H9 (cell line): ENCODE measurements around the gene OR51B6. TPM values are rescaled to one million over a fixed set of nuclear protein-coding genes. Genes with fewer than 3 reads are reported as not detected.

Source experiments
- DNase-seq: peaks from one replicate; pipeline ENCODE4 v3.0.0-alpha.2; 2017
- H2AFZ ChIP-seq: one replicate; pipeline ENCODE4 v1.6.1; 2013; ENCODE audit warnings: mild to moderate bottlenecking, low read length, control low read depth, moderate library complexity
- H2AK5ac ChIP-seq: 2 replicates; pipeline ENCODE4 v1.6.1; 2013; ENCODE audit warnings: low read length, control low read depth, mixed read lengths; ENCODE audit not compliant: insufficient read length
- H2BK120ac ChIP-seq: one replicate; pipeline ENCODE4 v1.6.1; 2013; ENCODE audit warnings: low read depth, mild to moderate bottlenecking, low read length, control low read depth, inconsistent platforms; ENCODE audit not compliant: poor library complexity, severe bottlenecking
- H2BK12ac ChIP-seq: 2 replicates; pipeline ENCODE4 v1.6.1; 2013; ENCODE audit warnings: low read length, control low read depth, mixed read lengths, low read depth; ENCODE audit not compliant: insufficient read length
- H2BK15ac ChIP-seq: 2 replicates; pipeline ENCODE4 v1.6.1; 2013; ENCODE audit warnings: low read depth, low read length, control low read depth
- H2BK20ac ChIP-seq: one replicate; pipeline ENCODE4 v1.6.1; 2013; ENCODE audit warnings: low read depth, mild to moderate bottlenecking, low read length, control low read depth, inconsistent platforms; ENCODE audit not compliant: poor library complexity, severe bottlenecking
- H2BK5ac ChIP-seq: 2 replicates; pipeline ENCODE4 v1.6.1; 2013; ENCODE audit warnings: low read length, control low read depth, mixed read lengths; ENCODE audit not compliant: insufficient read length
- H3K14ac ChIP-seq: 2 replicates; pipeline ENCODE4 v1.6.1; 2013; ENCODE audit warnings: low read length, control low read depth; ENCODE audit not compliant: insufficient read depth
- H3K18ac ChIP-seq: 2 replicates; pipeline ENCODE4 v1.6.1; 2013; ENCODE audit warnings: low read depth, mild to moderate bottlenecking, mixed read lengths, low read length, control low read depth; ENCODE audit not compliant: insufficient read length
- H3K23ac ChIP-seq: 2 replicates; pipeline ENCODE4 v1.6.1; 2013; ENCODE audit warnings: low read length, control low read depth, mixed read lengths, low read depth; ENCODE audit not compliant: insufficient read length
- H3K23me2 ChIP-seq: 2 replicates; pipeline ENCODE4 v1.6.1; 2013; ENCODE audit warnings: low read depth, mild to moderate bottlenecking, mixed read lengths, low read length, control low read depth; ENCODE audit not compliant: insufficient read length, poor library complexity, severe bottlenecking
- H3K27ac ChIP-seq: 2 replicates; pipeline ENCODE4 v1.5.1; 2013; ENCODE audit warnings: low read length, control low read depth, mixed read lengths, low read depth; ENCODE audit not compliant: insufficient read length
- H3K27me3 ChIP-seq: 2 replicates; pipeline ENCODE4 v1.6.1; 2013; ENCODE audit warnings: low read length, control low read depth, inconsistent platforms; ENCODE audit not compliant: insufficient read depth
- H3K4ac ChIP-seq: 2 replicates; pipeline ENCODE4 v1.6.1; 2013; ENCODE audit warnings: low read depth, mild to moderate bottlenecking, control low read depth, inconsistent platforms, low read length, moderate library complexity
- H3K4me1 ChIP-seq: 2 replicates; pipeline ENCODE4 v1.6.1; 2013; ENCODE audit warnings: low read length, control low read depth, inconsistent platforms; ENCODE audit not compliant: insufficient read depth
- H3K4me2 ChIP-seq: 2 replicates; pipeline ENCODE4 v1.6.1; 2013; ENCODE audit warnings: low read length, control low read depth, mixed read lengths; ENCODE audit not compliant: insufficient read length, insufficient read depth
- H3K56ac ChIP-seq: 2 replicates; pipeline ENCODE4 v1.6.1; 2013; ENCODE audit warnings: low read depth, mild to moderate bottlenecking, mixed read lengths, low read length, control low read depth; ENCODE audit not compliant: insufficient read length
- H3K79me1 ChIP-seq: 2 replicates; pipeline ENCODE4 v1.6.1; 2013; ENCODE audit warnings: low read depth, mild to moderate bottlenecking, moderate library complexity, low read length, control low read depth, inconsistent platforms; ENCODE audit not compliant: insufficient read depth, poor library complexity, severe bottlenecking
- H3K79me2 ChIP-seq: 2 replicates; pipeline ENCODE4 v1.6.1; 2013; ENCODE audit warnings: low read length, control low read depth, inconsistent platforms; ENCODE audit not compliant: insufficient read depth
- H3K9ac ChIP-seq: 2 replicates; pipeline ENCODE4 v1.6.1; 2013; ENCODE audit warnings: low read length, control low read depth, mixed read lengths; ENCODE audit not compliant: insufficient read length; ENCODE audit errors: extremely low read depth
- H3K9me3 ChIP-seq: one replicate; pipeline ENCODE4 v1.6.1; 2013; ENCODE audit warnings: low read depth, low read length, inconsistent platforms; ENCODE audit not compliant: control insufficient read depth
- H3T11ph ChIP-seq: one replicate; pipeline ENCODE4 v1.6.1; 2013; ENCODE audit warnings: mild to moderate bottlenecking, low read length, control low read depth, inconsistent platforms
- H4K20me1 ChIP-seq: one replicate; pipeline ENCODE4 v1.6.1; 2013; ENCODE audit not compliant: control insufficient read depth, insufficient read length, insufficient read depth
- H4K5ac ChIP-seq: 2 replicates; pipeline ENCODE4 v1.6.1; 2013; ENCODE audit warnings: low read depth, mild to moderate bottlenecking, mixed read lengths, low read length, control low read depth; ENCODE audit not compliant: insufficient read length
- H4K8ac ChIP-seq: replicated peaks from 2 replicates; pipeline ENCODE4 v1.6.1; 2013; ENCODE audit warnings: low read length, control low read depth, mixed read lengths, low read depth; ENCODE audit not compliant: insufficient read length
- H4K91ac ChIP-seq: 2 replicates; pipeline ENCODE4 v1.6.1; 2013; ENCODE audit warnings: low read depth, mild to moderate bottlenecking, moderate library complexity, mixed read lengths, low read length, control low read depth; ENCODE audit not compliant: insufficient read length
- H3K27ac Mint-ChIP-seq, 3 experiments: 2 replicates in 2 of 3; 3 replicates in 1 of 3; pipeline ENCODE4 v1.8.0; 2020 to 2021; ENCODE audit warnings: mixed read lengths in 3 of 3, mild to moderate bottlenecking in 1 of 3, moderate library complexity in 1 of 3
- H3K27me3 Mint-ChIP-seq: 2 replicates; pipeline ENCODE4 v1.8.0; 2021; ENCODE audit warnings: low read depth, mild to moderate bottlenecking, moderate library complexity, mixed read lengths
- H3K36me3 Mint-ChIP-seq, 3 experiments: 2 replicates in 2 of 3; 3 replicates in 1 of 3; pipeline ENCODE4 v1.8.0; 2020 to 2021; ENCODE audit warnings: low read depth in 3 of 3, mixed read lengths in 3 of 3; ENCODE audit not compliant: insufficient read depth in 1 of 3
- H3K4me1 Mint-ChIP-seq, 2 experiments: 2 replicates each; pipeline ENCODE4 v1.8.0; 2020; ENCODE audit warnings: mixed read lengths in 2 of 2
- H3K4me3 Mint-ChIP-seq, 2 experiments: 2 replicates in 1 of 2; 3 replicates in 1 of 2; pipeline ENCODE4 v1.8.0; 2020 to 2021; ENCODE audit warnings: mild to moderate bottlenecking in 2 of 2, mixed read lengths in 2 of 2, moderate library complexity in 1 of 2
- H3K9me3 Mint-ChIP-seq, 2 experiments: 2 replicates in 1 of 2; 3 replicates in 1 of 2; pipeline ENCODE4 v1.8.0; 2020; ENCODE audit warnings: mild to moderate bottlenecking in 2 of 2, mixed read lengths in 2 of 2, moderate library complexity in 1 of 2
- CTCF ChIP-seq: fragments of 200-600 bp; sonication (generic); conservative IDR thresholded peaks from 3 replicates; pipeline ENCODE4 v1.8.0; 2021; ENCODE audit warnings: antibody characterized with exemption, mild to moderate bottlenecking
- WGBS: extraction: QIAGEN DNeasy Blood & Tissue Kit; methylation state at CpG from one replicate; pipeline ENCODE4 v1.1.7; 2013; ENCODE audit warnings: missing lambda C conversion rate, low lambda C conversion rate, mixed read lengths; ENCODE audit not compliant: insufficient read length; ENCODE audit errors: extremely low coverage; 5-methylcytosine and 5-hydroxymethylcytosine counted together
- total RNA-seq: library from RNA; stranded (reverse); gene quantifications from 2 replicates; pipeline ENCODE4 v1.2.1, GENCODE V29; 2021

Gene OR51B6
- total RNA-seq, 1 experiment from 2014 or later, result not detected

GRCh38 chr11:5348551-5349194, 2.6 kb upstream of the OR51B6 start:
- Histone ChIP-seq H4K91ac (no peak overlapping the region), H3K9me3 (no peaks in the 10 kb centered on the region), H3K79me2 (no peaks in the 10 kb centered on the region), H2BK5ac (no peak overlapping the region), H3K79me1 (no peaks in the 10 kb centered on the region), H3T11ph (no peak overlapping the region), H4K20me1 (no peaks in the 10 kb centered on the region), H2BK15ac (no peak overlapping the region), H2AK5ac (no peak overlapping the region), H2BK120ac (no peak overlapping the region), H2AFZ (no peak overlapping the region), H3K27me3 (no peaks in the 10 kb centered on the region), H2BK20ac (no peak overlapping the region), H3K4me1 (peaks cover 7% of the 10 kb centered on the region; the same call in 1 of the 2 replicates), H3K9ac (no peak overlapping the region), H4K5ac (no peak overlapping the region), H3K4ac (no peak overlapping the region), H3K14ac (no peak overlapping the region), H2BK12ac (no peak overlapping the region), H3K23me2 (no peaks in the 10 kb centered on the region), H3K4me2 (peak overlapping the region; percentile 4), H3K27ac (no peak overlapping the region), H3K23ac (no peak overlapping the region), H4K8ac (no peak overlapping the region), H3K18ac (no peak overlapping the region), H3K56ac (no peak overlapping the region)
- no peak overlapping the region for H3K27ac Mint-ChIP-seq
- peaks cover 15 to 17% of the 10 kb centered on the region in 2 experiments for H3K4me1 Mint-ChIP-seq
- H3K27me3 Mint-ChIP-seq, result no peaks in the 10 kb centered on the region
- H3K9me3 Mint-ChIP-seq, result no peaks in the 10 kb centered on the region
- H3K36me3 Mint-ChIP-seq, result no peaks in the 10 kb centered on the region
- no CpG with 5 or more reads among the region's 3 CpGs for WGBS
- no peak for DNase-seq
- no peak for TF ChIP-seq CTCF
- no peak overlapping the region for H3K4me3 Mint-ChIP-seq
